ENCODE data around the gene ZNF101.
"Not testable (repeated sequence)": the region's sequence is repeated elsewhere in the genome, so short reads cannot be mapped to it uniquely, and the experiment has no call there.

The ZNF101 gene

DNA sequence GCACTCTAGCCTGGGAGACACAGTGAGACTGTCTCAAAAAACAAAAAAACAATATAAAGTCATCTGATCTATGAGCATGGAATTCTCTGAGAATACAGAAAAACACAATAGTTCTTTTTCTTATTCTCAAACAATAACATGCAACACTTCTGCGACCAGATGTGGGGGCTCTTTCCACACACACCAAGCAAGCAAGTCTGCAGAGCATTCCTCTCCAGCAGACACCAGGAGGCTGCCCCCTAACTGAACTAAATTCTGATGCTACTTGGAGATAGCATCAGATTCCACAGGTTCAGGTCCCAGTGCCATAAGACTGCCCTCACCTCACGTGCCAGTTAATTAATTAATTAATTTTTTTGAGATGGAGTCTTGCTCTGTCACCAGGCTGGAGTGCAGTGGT lies 27.7 kb downstream of the ZNF101 start:
- H3K27ac ChIP-seq = no peak overlapping the region
- TF ChIP-seq, protein P1, sequence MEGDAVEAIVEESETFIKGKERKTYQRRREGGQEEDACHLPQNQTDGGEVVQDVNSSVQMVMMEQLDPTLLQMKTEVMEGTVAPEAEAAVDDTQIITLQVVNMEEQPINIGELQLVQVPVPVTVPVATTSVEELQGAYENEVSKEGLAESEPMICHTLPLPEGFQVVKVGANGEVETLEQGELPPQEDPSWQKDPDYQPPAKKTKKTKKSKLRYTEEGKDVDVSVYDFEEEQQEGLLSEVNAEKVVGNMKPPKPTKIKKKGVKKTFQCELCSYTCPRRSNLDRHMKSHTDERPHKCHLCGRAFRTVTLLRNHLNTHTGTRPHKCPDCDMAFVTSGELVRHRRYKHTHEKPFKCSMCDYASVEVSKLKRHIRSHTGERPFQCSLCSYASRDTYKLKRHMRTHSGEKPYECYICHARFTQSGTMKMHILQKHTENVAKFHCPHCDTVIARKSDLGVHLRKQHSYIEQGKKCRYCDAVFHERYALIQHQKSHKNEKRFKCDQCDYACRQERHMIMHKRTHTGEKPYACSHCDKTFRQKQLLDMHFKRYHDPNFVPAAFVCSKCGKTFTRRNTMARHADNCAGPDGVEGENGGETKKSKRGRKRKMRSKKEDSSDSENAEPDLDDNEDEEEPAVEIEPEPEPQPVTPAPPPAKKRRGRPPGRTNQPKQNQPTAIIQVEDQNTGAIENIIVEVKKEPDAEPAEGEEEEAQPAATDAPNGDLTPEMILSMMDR (conservative IDR thresholded peaks at IDR 0.05; ENCODE audit: low read depth) = no peak
- ChIA-PET POLR2A (ENCODE audit: low non-redundant PET) (no interaction called here), CTCF (no interaction called here)
- no peak for DNase-seq (ENCODE audit: low spot score)

GRCh38 chr19:19697589-19697988 lies 28.9 kb downstream of the ZNF101 start:
- TF ChIP-seq, protein P1 (conservative IDR thresholded peaks at IDR 0.05; ENCODE audit: low read depth) = no peak
- no peak overlapping the region for H3K27ac ChIP-seq
- ChIA-PET CTCF (no interaction called here), POLR2A (ENCODE audit: low non-redundant PET) (no interaction called here)
- no peak for DNase-seq (ENCODE audit: low spot score)

DNA sequence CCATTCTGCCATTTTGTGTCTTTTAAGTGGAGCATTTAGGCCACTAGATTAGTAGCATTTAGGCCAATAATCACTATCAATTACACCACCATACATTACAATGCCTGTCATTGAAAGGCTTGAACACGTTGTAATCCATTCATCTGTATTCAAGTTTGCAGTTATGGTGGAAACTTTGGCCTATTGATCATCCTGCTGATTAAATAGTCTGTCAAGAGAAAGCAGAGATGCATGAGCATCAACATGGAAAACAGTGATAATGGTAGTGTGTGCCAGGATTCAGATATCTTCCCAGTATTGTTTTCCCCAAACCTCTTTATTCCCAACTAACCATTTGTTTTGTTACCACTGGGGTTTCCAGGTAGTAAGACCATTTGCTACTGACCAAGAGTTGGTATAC lies 31.9 kb downstream of the ZNF101 start:
- CTCF ChIA-PET; POLR2A ChIA-PET (ENCODE audit: low non-redundant PET); DNase-seq (ENCODE audit: low spot score); H3K27ac ChIP-seq: not testable (repeated sequence)

DNA sequence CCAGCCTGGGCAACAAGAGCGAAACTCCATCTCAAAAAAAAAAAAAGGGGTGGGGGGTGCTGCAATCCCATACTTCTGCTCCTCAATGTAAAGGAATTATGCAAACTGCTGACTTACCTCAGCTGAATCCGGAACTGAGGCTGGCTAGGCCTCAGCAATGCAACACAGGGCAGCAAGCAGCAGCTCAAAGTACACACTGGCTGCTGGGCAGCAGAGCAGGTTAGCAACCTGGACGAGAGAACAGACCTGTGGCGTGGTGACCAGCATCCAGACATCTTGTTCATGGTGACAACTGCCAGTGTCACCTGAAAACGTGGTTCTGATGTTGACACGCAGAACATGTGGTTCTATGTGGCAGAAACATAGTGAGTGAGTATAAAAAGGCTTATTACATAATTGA lies 36.2 kb downstream of the ZNF101 start:
- no peak for DNase-seq (ENCODE audit: low spot score)
- TF ChIP-seq, protein P1 (conservative IDR thresholded peaks at IDR 0.05; ENCODE audit: low read depth) = no peak
- CTCF ChIA-PET = interaction anchor here (0.5 kb wide), 1 partner anchor 88 kb away, joined by 5 read pairs; no protein-coding TSS in a partner anchor
- no peak overlapping the region for H3K27ac ChIP-seq
- POLR2A ChIA-PET (ENCODE audit: low non-redundant PET) = no interaction called here

GRCh38 chr19:19710506-19710905 lies 41.9 kb downstream of the ZNF101 start:
- ChIA-PET POLR2A (ENCODE audit: low non-redundant PET) (no interaction called here), CTCF (no interaction called here)
- TF ChIP-seq, protein P1 (conservative IDR thresholded peaks at IDR 0.05; ENCODE audit: low read depth) = no peak
- DNase-seq (ENCODE audit: low spot score) = no peak
- no peak overlapping the region for H3K27ac ChIP-seq

- POLR2A ChIA-PET (ENCODE audit: low non-redundant PET) = no interaction called here
- H3K27ac ChIP-seq = no peak overlapping the region
- no peak for DNase-seq (ENCODE audit: low spot score)
- CTCF ChIA-PET = no interaction called here
- TF ChIP-seq, protein P1 (conservative IDR thresholded peaks at IDR 0.05; ENCODE audit: low read depth) = no peak
These were observed 42.8 kb downstream of the ZNF101 start for GRCh38 chr19:19711306-19711933.

GRCh38 chr19:19711934-19712828 lies 43.5 kb downstream of the ZNF101 start:
- DNase-seq (ENCODE audit: low spot score) = no peak
- TF ChIP-seq, protein P1 (conservative IDR thresholded peaks at IDR 0.05; ENCODE audit: low read depth) = no peak
- ChIA-PET CTCF (no interaction called here), POLR2A (ENCODE audit: low non-redundant PET) (interaction anchor here (0.6 kb wide), 1 partner anchor 86 kb away, joined by 3 read pairs; no protein-coding TSS in a partner anchor)
- H3K27ac ChIP-seq = no peak overlapping the region
